ENCODE results near the gene ZMYM4.

The ZMYM4 gene

GRCh38 chr1:35285771-35286606, 17.5 kb downstream of the ZMYM4 start:
- no peak for TF ChIP-seq CTCF (IDR thresholded peaks at IDR 0.05; ENCODE audit: low read depth, low read length, missing control alignments)
- no peak overlapping the region for H3K4me3 ChIP-seq (ENCODE audit: low read depth, low read length)
- no peak for DNase-seq (ENCODE audit: low read depth)

GRCh38 chr1:35287807-35288640, 19.5 kb downstream of the ZMYM4 start:
- no peak for TF ChIP-seq CTCF (IDR thresholded peaks at IDR 0.05; ENCODE audit: low read depth, low read length, missing control alignments)
- H3K4me3 ChIP-seq (ENCODE audit: low read depth, low read length) = no peak overlapping the region
- no peak for DNase-seq (ENCODE audit: low read depth)

GRCh38 chr1:35288761-35289160, 20.3 kb downstream of the ZMYM4 start:
- no peak for DNase-seq (ENCODE audit: low read depth)
- TF ChIP-seq CTCF (IDR thresholded peaks at IDR 0.05; ENCODE audit: low read depth, low read length, missing control alignments) = no peak
- no peak overlapping the region for H3K4me3 ChIP-seq (ENCODE audit: low read depth, low read length)

- TF ChIP-seq CTCF (IDR thresholded peaks at IDR 0.05; ENCODE audit: low read depth, low read length, missing control alignments) = no peak
- H3K4me3 ChIP-seq (ENCODE audit: low read depth, low read length) = no peak overlapping the region
- no peak for DNase-seq (ENCODE audit: low read depth)
Observed at GRCh38 chr1:35290452-35290851, 21.9 kb downstream of the ZMYM4 start.

- no peak overlapping the region for H3K4me3 ChIP-seq (ENCODE audit: low read depth, low read length)
- no peak for TF ChIP-seq CTCF (IDR thresholded peaks at IDR 0.05; ENCODE audit: low read depth, low read length, missing control alignments)
- DNase-seq (ENCODE audit: low read depth) = no peak
Observed at GRCh38 chr1:35294809-35295208, 26.3 kb downstream of the ZMYM4 start.

- no peak for TF ChIP-seq CTCF (IDR thresholded peaks at IDR 0.05; ENCODE audit: low read depth, low read length, missing control alignments)
- no peak for DNase-seq (ENCODE audit: low read depth)
- no peak overlapping the region for H3K4me3 ChIP-seq (ENCODE audit: low read depth, low read length)
Observed at GRCh38 chr1:35297886-35298285, 29.4 kb downstream of the ZMYM4 start.
